Stimulated activated CD4-positive, alpha-beta T cell treated with anti-CD3 and anti-CD28 coated beads, Interleukin-4, amount 100 ng/mL, for 24 hours (primary cell): ENCODE data around the gene DPYSL4.
A peak's percentile ranks its signal among the peaks of the same experiment; 100 is the strongest.
"Not testable (repeated sequence)": the region's sequence is repeated elsewhere in the genome, so short reads cannot be mapped to it uniquely, and the experiment has no call there.

ENCODE experiments used
- DNase-seq: peaks from one replicate; pipeline ENCODE4 v3.0.0-alpha.2; 2020

DPYSL4 gene

DNA sequence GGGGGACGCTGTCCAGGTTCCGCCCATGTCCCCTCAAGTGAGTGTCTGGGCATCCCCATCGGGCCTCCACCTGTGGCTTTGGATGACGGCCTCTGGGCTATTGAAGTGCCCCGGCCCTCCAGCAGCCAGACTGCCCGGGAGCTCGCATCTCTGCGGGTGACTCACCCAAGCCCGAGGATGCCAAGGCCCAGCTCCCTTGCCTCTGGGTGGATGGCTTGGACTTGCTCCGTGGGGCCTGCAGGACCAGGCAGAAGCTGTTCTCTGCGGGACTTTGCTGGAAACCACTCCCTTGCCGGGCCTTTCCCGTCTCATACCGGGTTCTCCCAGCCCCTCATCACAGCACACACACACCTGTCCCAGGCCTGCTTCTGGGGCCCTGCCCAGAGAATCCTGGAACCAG, 22.4 kb downstream of the DPYSL4 start:
- DNase-seq, result no peak

GRCh38 chr10:132209978-132210530, 23.3 kb downstream of the DPYSL4 start:
- DNase-seq, result no peak

GRCh38 chr10:132210766-132211165, 24.0 kb downstream of the DPYSL4 start:
- DNase-seq, result no peak

DNA sequence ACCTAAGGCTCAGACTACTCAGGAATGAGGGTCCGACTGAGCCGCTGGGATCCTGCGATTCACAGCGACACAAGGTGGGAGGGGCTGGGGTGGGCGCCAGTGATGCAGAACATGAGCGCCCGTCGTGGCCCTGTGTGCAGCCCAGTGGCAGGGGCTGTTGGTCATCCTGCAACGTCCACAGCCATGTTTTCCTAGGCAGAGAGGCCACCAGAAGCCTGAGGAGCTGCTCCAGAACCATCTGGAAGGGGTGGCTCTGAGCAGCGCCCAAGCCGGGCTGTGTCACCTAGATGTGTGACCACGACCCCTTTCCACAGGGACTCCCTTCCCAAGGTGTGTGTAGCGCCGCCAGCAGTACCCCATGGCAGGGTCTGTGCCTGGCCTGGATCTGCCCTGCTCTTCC, 24.5 kb downstream of the DPYSL4 start:
- no peak for DNase-seq

DNA sequence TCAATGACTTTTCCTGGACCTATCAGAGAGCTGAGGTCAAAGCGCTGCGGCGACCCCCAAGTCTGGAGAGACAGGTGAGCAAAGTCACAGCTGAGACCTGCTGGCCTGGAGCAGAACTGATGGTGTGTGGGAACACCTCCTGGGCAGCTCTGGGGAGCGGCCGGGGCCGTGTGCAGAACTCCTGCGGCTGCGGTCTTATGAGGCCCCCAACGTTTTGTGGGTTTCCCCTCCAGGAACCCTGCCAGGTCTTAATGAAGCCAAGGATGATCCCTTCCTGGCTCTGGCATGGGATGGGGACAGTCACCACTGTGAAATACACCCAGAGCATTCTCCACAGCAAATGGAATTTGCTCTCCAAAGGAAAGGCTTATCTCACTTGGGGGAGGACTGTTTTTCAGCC, 26.1 kb downstream of the DPYSL4 start:
- DNase-seq, result no peak

DNA sequence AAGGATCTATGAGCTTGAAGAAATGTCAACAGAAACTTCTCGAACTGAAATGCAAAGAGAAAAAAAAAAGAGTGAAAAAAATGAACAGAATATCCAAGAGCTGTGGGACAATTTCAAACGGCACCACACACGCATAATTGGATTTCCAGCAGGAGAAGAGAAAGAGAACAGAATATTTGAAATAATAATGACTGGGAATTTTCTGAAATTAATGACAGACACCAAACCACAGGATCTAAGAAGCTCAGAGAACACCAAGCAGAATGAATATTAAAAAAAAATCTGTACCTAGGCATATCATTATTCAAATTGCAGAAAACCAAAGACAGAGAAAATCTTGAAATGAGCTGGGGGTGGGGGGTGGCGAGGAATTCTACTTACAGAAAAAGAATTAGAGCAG, 27.2 kb downstream of the DPYSL4 start:
- no peak for DNase-seq

GRCh38 chr10:132216441-132216840, 29.7 kb downstream of the DPYSL4 start:
- DNase-seq, result not testable (repeated sequence)

GRCh38 chr10:132219486-132219885, 32.7 kb downstream of the DPYSL4 start:
- no peak for DNase-seq

DNA sequence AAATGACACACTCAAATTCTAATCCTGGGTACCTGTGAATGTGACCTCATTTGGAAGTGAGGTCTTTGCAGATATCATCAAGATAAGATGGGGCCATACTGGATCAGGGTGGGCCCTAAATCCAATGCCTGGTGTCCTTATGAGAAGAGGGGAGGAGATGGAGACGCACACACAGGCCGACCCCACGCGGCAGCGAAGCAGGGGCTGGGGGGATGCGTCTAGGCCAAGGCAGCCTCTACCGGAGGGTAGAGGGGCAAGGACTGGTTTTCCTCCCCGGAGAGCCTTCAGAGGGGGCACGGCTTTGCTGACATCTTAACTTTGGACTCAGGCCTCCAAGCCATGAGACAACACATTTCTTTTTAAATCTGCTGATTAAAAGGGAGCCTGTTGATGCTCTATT, 33.3 kb downstream of the DPYSL4 start:
- DNase-seq, result no peak

DNA sequence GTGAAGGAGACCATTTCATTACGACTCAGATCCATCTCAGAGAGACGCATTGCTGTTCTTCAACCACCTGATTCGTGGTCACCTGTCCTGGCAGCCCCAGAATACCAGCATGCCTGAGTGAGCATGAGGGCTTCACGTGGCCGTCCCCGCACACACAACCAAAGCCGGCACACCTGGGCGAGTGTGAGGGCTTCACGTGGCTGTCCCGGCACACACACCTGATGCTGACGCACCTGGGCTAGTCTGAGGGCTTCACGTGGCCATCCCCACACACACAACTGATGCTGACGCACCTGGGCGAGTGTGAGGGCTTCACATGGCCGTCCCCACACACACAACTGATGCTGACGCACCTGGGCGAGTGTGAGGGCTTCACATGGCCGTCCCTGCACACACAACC, 34.2 kb downstream of the DPYSL4 start:
- not testable (repeated sequence) for DNase-seq

DNA sequence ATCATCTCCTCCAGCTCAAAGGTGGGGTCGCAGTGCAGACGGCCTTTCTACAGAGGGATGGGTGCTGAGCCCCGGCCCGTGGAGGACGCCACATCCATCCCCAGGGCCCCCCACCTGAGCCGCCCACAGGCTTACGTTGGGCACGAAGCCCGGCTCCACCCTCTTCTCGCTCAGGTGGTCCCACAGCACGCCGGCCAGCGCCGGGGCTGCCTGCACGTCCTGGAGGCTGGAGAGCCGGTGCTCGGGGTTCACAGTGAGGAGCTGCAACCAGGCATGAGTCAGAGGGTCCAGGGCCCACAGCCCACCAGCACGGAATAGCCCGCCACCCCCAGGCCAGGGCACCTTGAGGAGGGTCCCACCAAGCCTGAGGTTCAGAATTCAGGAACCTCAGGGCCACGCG, 36.0 kb downstream of the DPYSL4 start:
- no peak for DNase-seq

DNA sequence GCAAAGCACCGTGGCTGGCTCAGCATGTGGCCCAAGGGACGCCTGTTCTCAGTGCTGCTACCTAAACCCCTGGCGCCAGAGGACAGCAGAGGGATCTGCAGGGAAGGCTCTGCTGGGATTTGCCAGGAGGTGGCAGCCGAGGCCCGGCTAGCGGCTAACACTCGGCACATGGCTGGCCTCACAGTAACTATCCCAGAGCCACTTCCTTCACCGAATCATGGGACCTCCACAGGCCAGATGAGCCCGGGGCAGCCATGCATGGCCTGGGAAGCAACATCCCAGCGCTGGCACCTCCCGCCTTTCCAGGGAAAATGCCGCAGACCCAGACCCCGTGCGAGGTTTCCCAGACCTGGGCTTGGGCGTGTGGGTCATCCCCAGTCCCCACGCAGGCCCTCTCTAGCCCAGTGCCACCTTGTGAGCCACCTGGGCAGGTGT, 36.4 kb downstream of the DPYSL4 start:
- DNase-seq, result peak; percentile 70

DNA sequence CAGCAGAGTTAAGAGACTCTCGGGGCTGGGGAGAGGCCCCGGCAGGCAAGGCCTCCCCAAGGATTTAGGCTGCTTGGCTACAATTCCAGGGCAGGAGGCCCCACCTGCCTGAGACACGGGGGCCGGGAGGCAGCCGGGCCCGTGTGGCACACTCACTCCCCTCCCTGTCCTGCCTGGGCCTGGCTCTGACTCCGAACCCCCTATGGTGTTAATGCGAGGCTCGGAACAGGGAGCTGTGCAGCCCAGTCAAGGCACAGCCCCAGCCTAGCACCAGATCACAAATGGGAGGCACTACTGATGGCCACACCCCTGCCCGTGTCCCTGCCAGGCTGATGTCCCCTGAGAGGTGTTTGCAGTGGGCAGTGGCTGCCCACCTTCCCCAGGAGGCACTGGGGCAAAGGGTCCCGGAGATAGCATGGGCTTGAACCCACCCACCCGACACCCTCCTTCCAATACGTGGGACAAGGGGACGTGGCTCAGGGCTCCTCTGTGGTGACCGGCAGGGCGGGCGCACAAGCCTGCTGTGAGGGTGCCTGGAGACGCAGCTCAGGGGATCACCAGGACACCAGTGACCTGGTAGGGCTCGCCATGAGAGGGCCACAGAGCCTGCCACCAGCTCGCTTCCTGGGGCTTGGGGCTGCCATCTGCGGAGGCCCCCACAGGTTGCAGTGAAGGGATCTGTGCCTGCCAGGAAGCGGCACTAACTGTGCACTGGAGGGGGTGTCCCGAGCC, 37.0 kb downstream of the DPYSL4 start:
- DNase-seq, result no peak

- no peak for DNase-seq
Observed at GRCh38 chr10:132224343-132225072, 37.8 kb downstream of the DPYSL4 start.

DNA sequence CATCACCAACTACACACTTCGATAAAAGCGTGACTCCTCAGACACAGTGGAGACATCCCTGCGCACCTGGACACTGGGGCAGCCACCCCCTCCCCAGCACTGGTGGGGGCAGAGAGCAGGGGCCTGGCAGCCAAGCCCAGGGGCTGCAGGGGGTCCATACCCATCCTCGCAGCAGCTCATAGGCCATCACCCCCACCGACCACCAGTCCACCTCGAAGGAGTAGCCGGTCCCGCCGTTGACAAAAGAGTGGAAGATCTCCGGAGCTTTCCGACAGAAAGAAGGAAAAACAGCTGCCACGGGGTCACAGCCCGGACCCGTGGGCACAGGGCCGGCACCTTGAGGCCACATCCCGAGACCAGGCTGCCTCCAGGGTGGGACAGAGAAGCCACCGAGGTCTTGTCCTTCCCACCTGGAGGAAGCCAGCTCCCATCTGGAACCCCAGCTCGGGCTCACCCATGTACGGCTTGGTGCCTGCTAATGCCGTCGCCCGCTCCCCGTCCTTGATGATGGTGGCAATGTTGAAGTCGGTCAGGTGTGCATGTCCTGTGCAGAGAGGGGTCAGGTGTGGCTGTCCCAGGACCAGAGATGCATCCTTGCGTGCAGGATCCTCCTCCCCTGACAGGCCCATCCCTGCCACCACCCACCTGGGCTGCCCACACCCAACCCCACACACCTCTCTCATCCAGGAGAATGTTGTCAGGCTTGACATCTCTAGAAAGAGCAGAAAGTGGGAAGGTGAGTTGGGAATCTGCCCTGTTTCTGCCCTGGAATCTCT, 38.5 kb downstream of the DPYSL4 start:
- DNase-seq, result no peak

DNA sequence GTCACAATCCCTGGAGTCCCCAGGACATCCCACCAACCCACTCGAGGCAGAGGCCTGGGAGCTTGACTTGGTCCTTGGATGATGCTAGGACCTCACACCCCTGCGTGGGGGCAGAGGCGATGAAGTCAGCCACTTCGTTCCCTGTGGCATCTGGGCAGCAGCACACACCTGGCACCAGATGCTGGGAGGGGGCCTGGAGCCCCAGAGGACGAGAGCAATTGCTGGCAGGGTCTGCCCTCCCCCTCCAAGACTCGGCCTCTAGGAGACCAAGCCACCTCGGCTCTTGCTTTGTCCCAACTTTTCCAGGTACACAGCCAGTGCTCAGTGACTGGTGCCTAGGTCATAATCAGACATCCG, 39.1 kb downstream of the DPYSL4 start:
- DNase-seq, result no peak

GRCh38 chr10:132226586-132227405, 40.0 kb downstream of the DPYSL4 start:
- no peak for DNase-seq

- no peak for DNase-seq
Observed at GRCh38 chr10:132227851-132228390, 41.2 kb downstream of the DPYSL4 start.

DNA sequence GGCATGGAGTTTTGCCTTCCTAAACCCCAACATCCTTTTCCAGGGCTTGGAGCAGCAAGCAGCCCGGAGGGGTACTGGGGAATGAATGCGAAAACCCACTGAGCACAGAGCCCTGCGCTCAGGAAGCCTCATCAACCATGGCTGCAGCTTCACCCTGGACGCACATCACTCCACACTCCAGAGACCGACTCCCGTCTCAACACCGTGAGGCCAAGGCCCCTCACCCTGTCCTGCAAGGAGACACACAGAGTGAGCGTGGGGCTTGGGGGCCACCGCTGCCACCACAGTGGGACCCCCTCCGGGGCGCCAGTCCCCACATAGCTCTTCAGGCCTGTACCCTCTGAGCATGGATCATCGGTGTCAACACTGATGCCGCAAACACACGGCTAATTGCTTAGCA, 41.9 kb downstream of the DPYSL4 start:
- no peak for DNase-seq

- no peak for DNase-seq
Observed at GRCh38 chr10:132229096-132229495, 42.3 kb downstream of the DPYSL4 start.

DNA sequence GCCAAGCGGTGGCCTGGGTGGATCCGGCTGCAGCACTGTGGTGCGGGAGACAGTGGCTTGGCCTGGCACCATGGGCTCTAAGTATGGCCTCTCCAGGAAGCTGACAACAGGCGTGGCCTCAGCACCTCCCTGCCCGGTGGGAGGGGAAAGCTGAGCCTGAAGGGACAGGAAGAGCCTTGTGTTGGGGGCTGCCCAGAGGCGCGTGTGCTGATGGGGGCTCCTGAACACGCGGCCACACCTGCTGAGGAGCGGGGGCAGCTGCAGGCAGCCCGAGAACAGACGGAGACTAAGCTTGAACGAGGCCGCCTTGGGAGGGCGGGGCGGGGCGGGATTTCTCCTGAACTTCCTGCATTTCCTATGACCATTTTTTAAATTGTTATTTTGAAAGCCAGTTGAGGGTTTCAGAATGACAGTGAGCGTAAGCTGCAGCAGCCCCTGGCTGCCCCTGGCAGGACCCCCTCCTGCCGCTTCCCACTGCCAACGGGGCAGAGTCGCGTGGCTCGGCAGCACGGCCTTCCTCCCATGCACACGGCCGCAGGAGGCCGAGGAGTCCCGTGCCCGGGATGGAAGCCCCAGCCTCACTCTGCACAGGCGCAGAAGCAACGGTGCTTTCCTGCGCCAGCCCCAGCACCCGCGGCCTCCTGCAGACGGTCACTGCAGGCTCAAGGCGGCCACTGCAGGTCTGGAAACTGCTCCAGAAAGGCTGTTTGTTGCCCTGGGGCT, 43.2 kb downstream of the DPYSL4 start:
- DNase-seq, result peak; percentile 27
